ENCODE results near the gene FBXL19.

Gene FBXL19

GRCh38 chr16:30985401-30986128 lies 62.2 kb downstream of the FBXL19 start:
- DNase-seq (ENCODE audit: low read depth in 2 of 3, low spot score in 1 of 3), result no peak

- no peak for DNase-seq (ENCODE audit: low read depth in 2 of 3, low spot score in 1 of 3)
Measured at GRCh38 chr16:30986129-30986991, 63.0 kb downstream of the FBXL19 start.

- DNase-seq (ENCODE audit: low read depth in 2 of 3, low spot score in 1 of 3), result no peak
Measured at GRCh38 chr16:30987581-30988190, 64.3 kb downstream of the FBXL19 start.

- DNase-seq (ENCODE audit: low read depth in 2 of 3, low spot score in 1 of 3), result no peak
Measured at GRCh38 chr16:30989469-30990047, 66.2 kb downstream of the FBXL19 start.

- DNase-seq (ENCODE audit: low read depth in 2 of 3, low spot score in 1 of 3), result no peak
Measured at GRCh38 chr16:30990105-30990504, 66.7 kb downstream of the FBXL19 start.

- DNase-seq (ENCODE audit: low read depth in 2 of 3, low spot score in 1 of 3), result no peak
Measured at GRCh38 chr16:30991052-30991451, 67.7 kb downstream of the FBXL19 start.

GRCh38 chr16:30992276-30992780 lies 69.0 kb downstream of the FBXL19 start:
- no peak for DNase-seq (ENCODE audit: low read depth in 2 of 3, low spot score in 1 of 3)

GRCh38 chr16:30992931-30993816 lies 69.8 kb downstream of the FBXL19 start:
- no peak for DNase-seq (ENCODE audit: low read depth in 2 of 3, low spot score in 1 of 3)

- DNase-seq (ENCODE audit: low read depth in 2 of 3, low spot score in 1 of 3), result no peak
Measured at GRCh38 chr16:30995927-30996323, 72.6 kb downstream of the FBXL19 start.

- no peak for DNase-seq (ENCODE audit: low read depth in 2 of 3, low spot score in 1 of 3)
Measured at GRCh38 chr16:30996324-30996984, 73.1 kb downstream of the FBXL19 start.

GRCh38 chr16:30996985-30997724 lies 73.8 kb downstream of the FBXL19 start:
- DNase-seq (ENCODE audit: low read depth in 2 of 3, low spot score in 1 of 3), result peak; percentile 69 to 80 (median 78)

- no peak for DNase-seq (ENCODE audit: low read depth in 2 of 3, low spot score in 1 of 3)
Measured at GRCh38 chr16:30997725-30998711, 74.6 kb downstream of the FBXL19 start.

All from stimulated activated CD4-positive, alpha-beta T cell treated with anti-CD3 and anti-CD28 coated beads, Interleukin-12 subunit alpha, Interleukin-12 subunit beta, amount 100 ng/mL, for 48 hours (primary cell).